Adrenal gland (tissue), 5 donors: ENCODE data around the gene PDC.

Experiments
- CTCF ChIP-seq, 6 experiments: fragments of 450-650 bp in 4 of 6; fragments of 200-600 bp in 2 of 6; sonication (generic) in 1 of 6; IDR thresholded peaks; 1 replicate in 5 of 6; 2 replicates in 1 of 6; pipeline versions ENCODE4 v1.5.1 to v1.8.0; 2016 to 2021; ENCODE audit warnings: antibody characterized with exemption in 6 of 6, mild to moderate bottlenecking in 2 of 6, moderate library complexity in 1 of 6
- POLR2A ChIP-seq, 2 donors: fragments of 450-650 bp; IDR thresholded peaks; one replicate each; pipeline ENCODE4 v1.6.1; 2017; ENCODE audit warnings: antibody characterized with exemption in 2 of 2, mild to moderate bottlenecking in 2 of 2, moderate library complexity in 1 of 2
- donor health status: DM: no; HTN: no; CAD: no.

- TF ChIP-seq CTCF (IDR thresholded peaks at IDR 0.05) (no peak), POLR2A (IDR thresholded peaks at IDR 0.05) (no peak)
Measured at GRCh38 chr1:186443638-186444037, 17.3 kb downstream of the PDC start.
